Measurements from ENCODE around the gene CNTN4.

The CNTN4 gene

GRCh38 chr3:3038201-3038991 lies 939.7 kb downstream of the CNTN4 start:
- in situ Hi-C loops (cut with HindIII; ENCODE audit: low pct_ligation_motif_present, low sequenced_read_pairs) = no loop called here
- DNase-seq = no peak
- no peak for TF ChIP-seq CTCF (IDR thresholded peaks at IDR 0.05; ENCODE audit: low read depth, low read length, missing control alignments)
- H3K36me3 ChIP-seq (replicated peaks) = no peaks in the 10 kb centered on the region
- H3K4me3 ChIP-seq (ENCODE audit: low read depth, low read length) = no peak overlapping the region
- H3K27ac ChIP-seq = no peak overlapping the region
- no peaks in the 10 kb centered on the region for H3K27me3 ChIP-seq (replicated peaks)

- DNase-seq = no peak
- H3K4me3 ChIP-seq (ENCODE audit: low read depth, low read length) = no peak overlapping the region
- H3K27me3 ChIP-seq (replicated peaks) = no peaks in the 10 kb centered on the region
- in situ Hi-C loops (cut with HindIII; ENCODE audit: low pct_ligation_motif_present, low sequenced_read_pairs) = no loop called here
- TF ChIP-seq CTCF (IDR thresholded peaks at IDR 0.05; ENCODE audit: low read depth, low read length, missing control alignments) = no peak
- H3K36me3 ChIP-seq (replicated peaks) = no peaks in the 10 kb centered on the region
- no peak overlapping the region for H3K27ac ChIP-seq
Observed at GRCh38 chr3:3053974-3054373, 955.3 kb downstream of the CNTN4 start.

GRCh38 chr3:3059645-3060044 lies 961.0 kb downstream of the CNTN4 start:
- TF ChIP-seq CTCF (IDR thresholded peaks at IDR 0.05; ENCODE audit: low read depth, low read length, missing control alignments) = no peak
- in situ Hi-C loops (cut with HindIII; ENCODE audit: low pct_ligation_motif_present, low sequenced_read_pairs) = no loop called here
- Histone ChIP-seq H3K27ac (no peak overlapping the region), H3K36me3 (replicated peaks) (no peaks in the 10 kb centered on the region), H3K27me3 (replicated peaks) (no peaks in the 10 kb centered on the region), H3K4me3 (ENCODE audit: low read depth, low read length) (no peak overlapping the region)
- no peak for DNase-seq

- Histone ChIP-seq H3K27ac (no peak overlapping the region), H3K36me3 (replicated peaks) (no peaks in the 10 kb centered on the region), H3K27me3 (replicated peaks) (no peaks in the 10 kb centered on the region), H3K4me3 (ENCODE audit: low read depth, low read length) (no peak overlapping the region)
- in situ Hi-C loops (cut with HindIII; ENCODE audit: low pct_ligation_motif_present, low sequenced_read_pairs) = no loop called here
- DNase-seq = no peak
- no peak for TF ChIP-seq CTCF (IDR thresholded peaks at IDR 0.05; ENCODE audit: low read depth, low read length, missing control alignments)
Observed at GRCh38 chr3:3064297-3064696, 965.6 kb downstream of the CNTN4 start.

GRCh38 chr3:3065876-3066275 lies 967.2 kb downstream of the CNTN4 start:
- in situ Hi-C loops (cut with HindIII; ENCODE audit: low pct_ligation_motif_present, low sequenced_read_pairs) = no loop called here
- TF ChIP-seq CTCF (IDR thresholded peaks at IDR 0.05; ENCODE audit: low read depth, low read length, missing control alignments) = no peak
- no peaks in the 10 kb centered on the region for H3K27me3 ChIP-seq (replicated peaks)
- H3K27ac ChIP-seq = no peak overlapping the region
- no peak overlapping the region for H3K4me3 ChIP-seq (ENCODE audit: low read depth, low read length)
- no peaks in the 10 kb centered on the region for H3K36me3 ChIP-seq (replicated peaks)
- DNase-seq = no peak

GRCh38 chr3:3066378-3066777 lies 967.7 kb downstream of the CNTN4 start:
- H3K27me3 ChIP-seq (replicated peaks) = no peaks in the 10 kb centered on the region
- TF ChIP-seq CTCF (IDR thresholded peaks at IDR 0.05; ENCODE audit: low read depth, low read length, missing control alignments) = no peak
- in situ Hi-C loops (cut with HindIII; ENCODE audit: low pct_ligation_motif_present, low sequenced_read_pairs) = no loop called here

More at GRCh38 chr3:3066378-3066777, 967.7 kb downstream of the CNTN4 start:
- Histone ChIP-seq H3K27ac (no peak overlapping the region), H3K36me3 (replicated peaks) (no peaks in the 10 kb centered on the region), H3K4me3 (ENCODE audit: low read depth, low read length) (no peak overlapping the region)
- no peak for DNase-seq

Measured in brain microvascular endothelial cell (primary cell).